K562 (cell line): Measurements from ENCODE around the gene LRRC47. TPM values are rescaled to one million over a fixed set of nuclear protein-coding genes. Genes with fewer than 3 reads are reported as not detected.

Source experiments
- ATF6 ChIP-seq: sonication (generic); formaldehyde crosslinking; IDR thresholded peaks from 2 replicates; pipeline ENCODE4 v1.4.0; 2020; ENCODE audit warnings: mild to moderate bottlenecking, missing genetic modification reagents
- BRF2 ChIP-seq: IDR thresholded peaks from 3 replicates; pipeline ENCODE4 v1.6.1; 2011; ENCODE audit warnings: borderline replicate concordance, mild to moderate bottlenecking; ENCODE audit not compliant: insufficient read length, insufficient read depth
- HDAC1 ChIP-seq, 2 experiments: fragments of 450-650 bp; IDR thresholded peaks; 2 replicates each; pipeline ENCODE4 v1.6.1; 2016 to 2017; ENCODE audit warnings: inconsistent platforms in 1 of 2, mild to moderate bottlenecking in 1 of 2, moderate library complexity in 1 of 2
- HEY1 ChIP-seq: fragments of 250-450 bp; sonication (Bioruptor Pico); IDR thresholded peaks from 2 replicates; pipeline ENCODE4 v1.5.0; 2020; ENCODE audit warnings: mild to moderate bottlenecking, moderate library complexity, borderline replicate concordance
- JUNB ChIP-seq: fragments of 450-650 bp; formaldehyde crosslinking; conservative IDR thresholded peaks from 2 replicates; pipeline ENCODE4 v1.4.0; 2020; ENCODE audit warnings: mild to moderate bottlenecking
- MTF1 ChIP-seq: fragments of 250-450 bp; sonication (Bioruptor Pico); IDR thresholded peaks from 2 replicates; pipeline ENCODE4 v1.9.0; 2021; ENCODE audit warnings: moderate library complexity, mild to moderate bottlenecking, inconsistent platforms, borderline replicate concordance
- MYC ChIP-seq, 2 experiments: fragments of 250-450 bp in 1 of 2; sonication (Bioruptor Pico) in 1 of 2; IDR thresholded peaks; 2 replicates each; pipeline versions ENCODE4 v1.5.1 to v1.6.1; 2012 to 2021; ENCODE audit warnings: low read depth in 2 of 2, borderline replicate concordance in 1 of 2, improper control_type of control experiment in 1 of 2, low read length in 1 of 2, mild to moderate bottlenecking in 1 of 2, moderate library complexity in 1 of 2
- SIX5 ChIP-seq, 2 experiments: IDR thresholded peaks; 2 replicates each; pipeline ENCODE4 v1.6.1; 2011; ENCODE audit warnings: low read length in 2 of 2, borderline replicate concordance in 1 of 2, low read depth in 1 of 2, mild to moderate bottlenecking in 1 of 2, moderate library complexity in 1 of 2; ENCODE audit not compliant: insufficient read depth in 1 of 2
- TCFL5 ChIP-seq: fragments of 250-450 bp; sonication (Bioruptor Pico); conservative IDR thresholded peaks from 2 replicates; pipeline ENCODE4 v1.6.1; 2021; ENCODE audit warnings: mild to moderate bottlenecking, moderate library complexity, matching md5 sums
- TFAP4 ChIP-seq: sonication (generic); formaldehyde crosslinking; IDR thresholded peaks from 2 replicates; pipeline ENCODE4 v1.8.0; 2022; ENCODE audit warnings: missing genetic modification reagents, mild to moderate bottlenecking, moderate library complexity, borderline replicate concordance
- THAP12 ChIP-seq: fragments of 250-450 bp; sonication (Bioruptor Pico); IDR thresholded peaks from 2 replicates; pipeline ENCODE4 v1.9.0; 2021; ENCODE audit warnings: mild to moderate bottlenecking, inconsistent platforms
- ZBTB1 ChIP-seq: sonication (generic); formaldehyde crosslinking; IDR thresholded peaks from 2 replicates; pipeline ENCODE4 v1.8.1; 2023; ENCODE audit warnings: missing genetic modification reagents, low read depth, mild to moderate bottlenecking, borderline replicate concordance
- ZNF41 ChIP-seq: fragments of 250-450 bp; sonication (Bioruptor Pico); conservative IDR thresholded peaks from 2 replicates; pipeline ENCODE4 v1.4.0; 2020; ENCODE audit warnings: mild to moderate bottlenecking
- ZNF583 ChIP-seq: fragments of 250-450 bp; sonication (Bioruptor Pico); IDR thresholded peaks from 2 replicates; pipeline ENCODE4 v1.4.0; 2020
- ZNF586 ChIP-seq: fragments of 450-650 bp; formaldehyde crosslinking; conservative IDR thresholded peaks from 2 replicates; pipeline ENCODE4 v1.4.0; 2020; ENCODE audit warnings: mild to moderate bottlenecking, moderate library complexity
- polyA plus RNA-seq, 8 experiments: library from polyadenylated mRNA; depleted of rRNA in 4 of 8; stranded (reverse) in 5 of 8; unstranded in 3 of 8; fragments of >200 nt; fragmentation: Nextera tagmentation in 2 of 8; fragmentation: Illumina TruSeq in 1 of 8; extraction: Ambion mirVana in 2 of 8; extraction: Trizol in 1 of 8; gene quantifications; 2 replicates each; pipeline versions ENCODE4 v1.2.1 to v1.2.3, GENCODE V29; 2011 to 2014; ENCODE audit warnings: inconsistent platforms in 1 of 8, missing spikeins in 1 of 8
- total RNA-seq, 7 experiments: library from RNA; depleted of rRNA in 6 of 7; stranded (reverse); fragments of >200 nt in 6 of 7; fragmentation: Illumina TruSeq in 2 of 7; extraction: Trizol in 2 of 7; gene quantifications; 2 replicates each; pipeline versions ENCODE4 v1.2.1 to v1.2.3, GENCODE V29; 2011 to 2021; ENCODE audit warnings: low replicate concordance in 1 of 7

The LRRC47 gene
- total and polyA plus RNA-seq, 9 of the 15 experiments (the other 6 are each of a cell fraction or from before 2014, with no cell fraction given), result 4.6 to 68.0 (median 35.9) TPM

GRCh38 chr1:3773572-3774275, 22.6 kb downstream of the LRRC47 start (continued):
- TF ChIP-seq HEY1 (CRISPR knock-in tag) (no peak), BRF2 (no peak), MTF1 (CRISPR knock-in tag) (no peak), JUNB (CRISPR knock-in tag) (0 out of 2 replicates have a peak, but pooled peaks have one; percentile 18), HDAC1 (IDR thresholded peaks at IDR 0.05) (peak in 1 of 2 experiments; percentile 71; a peak in 2 of 4 replicates), ATF6 (CRISPR knock-in tag) (0 out of 2 replicates have a peak, but pooled peaks have one; percentile 43), ZNF41 (CRISPR knock-in tag) (no peak), ZNF583 (CRISPR knock-in tag) (0 out of 2 replicates have a peak, but pooled peaks have one; percentile 43), SIX5 (IDR thresholded peaks at IDR 0.05; ENCODE audit: borderline replicate concordance in 1 of 2, insufficient read depth in 1 of 2, low read depth in 1 of 2, low read length in 2 of 2) (no peak), ZBTB1 (CRISPR knock-in tag) (no peak), TFAP4 (CRISPR knock-in tag) (peak; percentile 70; the same call in 1 of the 2 replicates), THAP12 (peak; percentile 53; the same call in 1 of the 2 replicates), MYC (IDR thresholded peaks at IDR 0.05; ENCODE audit: low read depth, low read length) (peak; percentile 61), MYC (CRISPR knock-in tag; IDR thresholded peaks at IDR 0.05; ENCODE audit: borderline replicate concordance, low read depth) (no peak), TCFL5 (CRISPR knock-in tag) (no peak), ZNF586 (CRISPR knock-in tag) (no peak)
